Esophagus squamous epithelium (tissue), 5 donors: ENCODE data around the gene ASTN2. TPM values are rescaled to one million over a fixed set of nuclear protein-coding genes. Genes with fewer than 3 reads are reported as not detected.
A peak's percentile ranks its signal among the peaks of the same experiment; 100 is the strongest.

Source experiments
- DNase-seq: peaks from one replicate; lab custom pipeline; 2025; lab: John Stamatoyannopoulos, UW
- H3K27ac ChIP-seq, 4 donors: fragments of 200-600 bp; sonication (generic); one replicate each; pipeline ENCODE4 v1.5.1; 2016 to 2019; ENCODE audit warnings: mild to moderate bottlenecking in 1 of 4
- H3K27me3 ChIP-seq, 4 donors: fragments of 200-600 bp; sonication (generic); 1 replicate in 3 of 4; 2 replicates in 1 of 4; pipeline versions ENCODE4 v1.5.1 to v1.6.0; 2017 to 2021; ENCODE audit warnings: antibody characterized with exemption in 1 of 4
- H3K36me3 ChIP-seq, 3 donors: fragments of 200-600 bp; sonication (generic); one replicate each; pipeline ENCODE4 v1.5.1; 2016 to 2019
- H3K4me1 ChIP-seq, 3 donors: fragments of 200-600 bp; sonication (generic); one replicate each; pipeline ENCODE4 v1.5.1; 2017 to 2019
- H3K4me3 ChIP-seq, 4 donors: fragments of 200-600 bp; sonication (generic); 1 replicate in 3 of 4; 2 replicates in 1 of 4; pipeline ENCODE4 v1.5.1; 2016 to 2019; ENCODE audit warnings: mild to moderate bottlenecking in 2 of 4, moderate library complexity in 1 of 4
- H3K9me3 ChIP-seq, 3 donors: fragments of 200-600 bp; sonication (generic); one replicate each; pipeline ENCODE4 v1.5.1; 2016 to 2019
- POLR2A ChIP-seq, 4 donors: fragments of 450-650 bp; IDR thresholded peaks; one replicate each; pipeline ENCODE4 v1.6.1; 2017; ENCODE audit warnings: antibody characterized with exemption in 4 of 4, mild to moderate bottlenecking in 4 of 4, moderate library complexity in 3 of 4
- WGBS, 2 donors: methylation state at CpG; one replicate each; pipeline ENCODE4 v1.1.5; 2018; 5-methylcytosine and 5-hydroxymethylcytosine counted together
- intact Hi-C: fragments of 100-400 bp; cut with DNase I; formaldehyde crosslinking; loops from one replicate; pipeline ENCODE4 v1.15.0; 2022
- total RNA-seq, 4 donors: library from RNA; depleted of rRNA; stranded (reverse); fragments of >200 nt; gene quantifications; one replicate each; pipeline ENCODE4 v1.1.0, GENCODE V29; 2016
- TF ChIP-seq, protein P1 (sequence below), 6 experiments: fragments of 450-650 bp in 4 of 6; fragments of 200-600 bp in 2 of 6; sonication (generic) in 2 of 6; IDR thresholded peaks; one replicate each; pipeline ENCODE4 v1.5.1; 2016 to 2019; ENCODE audit warnings: antibody characterized with exemption in 6 of 6, mild to moderate bottlenecking in 4 of 6, moderate library complexity in 4 of 6
- donor health status: DM: yes; HTN: yes; CAD: no.

Gene ASTN2
- total RNA-seq, 4 donors from 2014 or later = 0.13 to 1.9 (median 0.27) TPM; not detected in 1

DNA sequence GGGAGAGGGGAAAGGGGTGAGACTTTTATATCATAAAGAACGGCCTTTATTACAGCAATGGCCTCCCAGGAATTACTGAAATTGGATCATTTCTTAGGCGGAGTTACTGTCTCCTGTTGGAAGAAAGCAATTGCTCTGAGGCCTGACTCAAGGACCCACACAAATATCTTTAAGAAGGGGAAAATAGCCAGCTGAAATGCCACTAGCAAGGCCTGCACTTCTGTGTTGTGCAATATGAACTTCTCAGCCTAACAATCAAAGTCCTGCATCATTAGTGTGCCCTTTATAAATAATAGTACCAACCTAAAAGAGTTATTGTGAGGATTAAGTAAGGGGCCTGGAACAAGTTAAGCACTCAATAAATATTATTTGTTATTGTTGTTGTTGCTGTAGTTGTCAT, 757.9 kb downstream of the ASTN2 start:
- no peak for DNase-seq
- peak overlapping the region in 1 of 4 donors; percentile 45 for H3K27ac ChIP-seq
- 48 to 68% methylated on average over 2 of the region's 2 CpGs for WGBS, 2 donors
- H3K27me3 ChIP-seq = no peaks in the 10 kb centered on the region
- no peaks in the 10 kb centered on the region for H3K36me3 ChIP-seq
- TF ChIP-seq, protein P1, sequence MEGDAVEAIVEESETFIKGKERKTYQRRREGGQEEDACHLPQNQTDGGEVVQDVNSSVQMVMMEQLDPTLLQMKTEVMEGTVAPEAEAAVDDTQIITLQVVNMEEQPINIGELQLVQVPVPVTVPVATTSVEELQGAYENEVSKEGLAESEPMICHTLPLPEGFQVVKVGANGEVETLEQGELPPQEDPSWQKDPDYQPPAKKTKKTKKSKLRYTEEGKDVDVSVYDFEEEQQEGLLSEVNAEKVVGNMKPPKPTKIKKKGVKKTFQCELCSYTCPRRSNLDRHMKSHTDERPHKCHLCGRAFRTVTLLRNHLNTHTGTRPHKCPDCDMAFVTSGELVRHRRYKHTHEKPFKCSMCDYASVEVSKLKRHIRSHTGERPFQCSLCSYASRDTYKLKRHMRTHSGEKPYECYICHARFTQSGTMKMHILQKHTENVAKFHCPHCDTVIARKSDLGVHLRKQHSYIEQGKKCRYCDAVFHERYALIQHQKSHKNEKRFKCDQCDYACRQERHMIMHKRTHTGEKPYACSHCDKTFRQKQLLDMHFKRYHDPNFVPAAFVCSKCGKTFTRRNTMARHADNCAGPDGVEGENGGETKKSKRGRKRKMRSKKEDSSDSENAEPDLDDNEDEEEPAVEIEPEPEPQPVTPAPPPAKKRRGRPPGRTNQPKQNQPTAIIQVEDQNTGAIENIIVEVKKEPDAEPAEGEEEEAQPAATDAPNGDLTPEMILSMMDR (IDR thresholded peaks at IDR 0.05) = no peak
- no peak for TF ChIP-seq POLR2A (IDR thresholded peaks at IDR 0.05)
- peaks cover 0 to 42% (median 20%) of the 10 kb centered on the region in 3 donors for H3K4me1 ChIP-seq
- intact Hi-C loops = no loop called here
- H3K4me3 ChIP-seq = no peak overlapping the region
- H3K9me3 ChIP-seq = no peaks in the 10 kb centered on the region

DNA sequence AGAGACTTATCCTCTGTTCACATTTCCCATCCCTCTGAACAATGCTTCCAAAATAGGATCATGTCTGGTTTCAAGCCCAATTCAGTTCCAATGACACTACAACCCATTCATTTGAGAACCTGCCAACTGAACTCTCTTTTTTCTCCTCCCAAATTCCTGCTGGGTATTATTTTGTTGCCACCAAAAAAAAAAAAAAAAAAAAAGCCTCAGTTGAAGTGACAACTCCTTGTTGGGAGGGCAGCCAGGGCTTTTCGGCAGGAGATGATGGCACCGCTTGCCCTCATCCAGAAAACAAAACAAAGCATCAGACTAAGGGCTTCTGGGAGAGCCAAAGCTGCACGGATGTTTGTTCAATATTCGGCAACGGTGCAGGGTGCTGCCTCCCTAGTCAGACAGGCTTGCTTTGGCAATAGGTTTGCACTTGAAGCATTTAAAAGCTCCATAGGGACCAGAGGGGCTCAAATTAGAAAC, 758.3 kb downstream of the ASTN2 start:
- Histone ChIP-seq H3K4me3 (no peak overlapping the region), H3K36me3 (no peaks in the 10 kb centered on the region), H3K9me3 (no peaks in the 10 kb centered on the region), H3K27me3 (no peaks in the 10 kb centered on the region), H3K4me1 (peaks cover 0 to 41% (median 20%) of the 10 kb centered on the region in 3 donors), H3K27ac (peak overlapping the region in 1 of 4 donors; percentile 45)
- intact Hi-C loops = no loop called here
- no peak for DNase-seq
- TF ChIP-seq POLR2A (IDR thresholded peaks at IDR 0.05) = no peak
- TF ChIP-seq, protein P1 (IDR thresholded peaks at IDR 0.05) = no peak
- 40 to 53% methylated on average over 5 of the region's 5 CpGs for WGBS, 2 donors

DNA sequence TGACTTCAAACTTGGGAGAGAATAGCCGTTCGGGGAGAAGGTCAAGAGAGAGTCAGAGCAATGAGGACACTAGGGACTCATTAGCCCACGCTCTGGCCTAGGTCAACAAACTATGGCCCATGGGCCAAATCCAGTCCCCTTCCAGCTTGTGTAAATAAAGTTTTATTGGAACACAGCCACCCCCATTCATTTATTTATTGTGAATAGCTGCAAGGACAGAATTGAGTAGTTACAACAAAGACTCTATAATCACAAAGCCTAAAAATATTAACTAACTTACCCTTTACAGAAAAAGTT, 760.9 kb downstream of the ASTN2 start:
- H3K27me3 ChIP-seq = no peaks in the 10 kb centered on the region
- no peaks in the 10 kb centered on the region for H3K36me3 ChIP-seq
- WGBS, 2 donors = 33 to 36% methylated on average over 3 of the region's 3 CpGs
- no peak for DNase-seq
- H3K4me1 ChIP-seq = peaks cover 0 to 27% (median 17%) of the 10 kb centered on the region in 3 donors
- H3K27ac ChIP-seq = peak overlapping the region in 2 of 4 donors; percentile 10 to 34
- intact Hi-C loops = no loop called here
- no peaks in the 10 kb centered on the region for H3K9me3 ChIP-seq
- no peak overlapping the region for H3K4me3 ChIP-seq
- TF ChIP-seq POLR2A (IDR thresholded peaks at IDR 0.05) = no peak
- TF ChIP-seq, protein P1 (IDR thresholded peaks at IDR 0.05) = no peak

DNA sequence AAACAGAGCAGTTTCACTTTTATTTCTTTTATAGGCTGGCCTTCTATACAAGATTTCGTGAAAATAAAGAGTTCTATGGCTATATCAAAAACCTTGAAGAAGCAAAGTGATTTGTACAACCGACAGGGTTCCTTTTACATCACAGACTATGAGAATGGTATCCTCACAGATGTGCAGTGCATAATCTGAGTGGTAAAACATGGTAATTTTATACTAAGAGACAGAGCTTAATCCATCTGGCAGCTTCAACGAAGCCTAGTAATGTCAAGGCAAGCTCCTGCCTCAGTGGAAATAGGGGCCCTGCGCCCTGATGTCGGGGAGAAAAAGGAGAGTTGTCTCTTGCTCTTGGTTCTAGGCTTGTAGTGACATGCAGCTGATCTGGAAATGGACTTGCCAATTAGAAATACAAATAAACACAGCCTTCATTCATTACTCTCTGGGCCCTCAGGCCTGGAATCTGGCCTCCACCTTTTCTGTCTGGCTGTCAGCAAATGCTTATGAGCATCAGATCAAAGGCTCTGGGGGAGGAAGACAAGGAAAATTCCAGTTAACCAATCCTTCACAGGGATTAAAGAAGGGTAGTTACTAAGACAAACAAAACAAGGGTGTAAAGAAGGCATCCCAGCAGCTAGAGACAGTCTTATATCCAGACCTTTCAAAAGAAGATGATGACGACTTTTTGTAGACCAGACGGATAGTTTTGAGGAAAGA, 761.4 kb downstream of the ASTN2 start:
- Histone ChIP-seq H3K36me3 (no peaks in the 10 kb centered on the region), H3K9me3 (no peaks in the 10 kb centered on the region), H3K4me3 (no peak overlapping the region), H3K27ac (peak overlapping the region in 3 of 4 donors; percentile 10 to 34 (median 31)), H3K4me1 (peaks cover 0 to 27% (median 17%) of the 10 kb centered on the region in 3 donors), H3K27me3 (no peaks in the 10 kb centered on the region)
- intact Hi-C loops = no loop called here
- DNase-seq = no peak
- WGBS, 2 donors = 23 to 45% methylated on average over 7 of the region's 7 CpGs
- TF ChIP-seq POLR2A (IDR thresholded peaks at IDR 0.05) = no peak
- TF ChIP-seq, protein P1 (IDR thresholded peaks at IDR 0.05) = no peak

DNA sequence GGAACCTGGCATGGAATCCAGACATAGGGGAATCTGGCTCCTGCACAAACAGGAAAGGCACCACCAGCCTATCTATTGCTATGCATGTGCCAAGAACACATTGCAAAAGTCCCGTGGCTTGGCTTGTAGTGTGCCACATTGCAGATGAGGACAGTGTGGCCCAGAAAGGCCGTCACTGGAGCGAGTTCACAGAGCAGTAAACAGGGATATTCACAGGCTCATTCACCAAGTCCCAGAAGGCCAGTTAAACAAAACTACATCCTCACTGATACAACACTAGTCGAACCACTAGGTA, 767.4 kb downstream of the ASTN2 start:
- no peaks in the 10 kb centered on the region for H3K9me3 ChIP-seq
- H3K27me3 ChIP-seq = no peaks in the 10 kb centered on the region
- TF ChIP-seq POLR2A (IDR thresholded peaks at IDR 0.05) = no peak
- TF ChIP-seq, protein P1 (IDR thresholded peaks at IDR 0.05) = no peak
- no peaks in the 10 kb centered on the region for H3K36me3 ChIP-seq
- no peak overlapping the region for H3K27ac ChIP-seq
- intact Hi-C loops = no loop called here
- no peak overlapping the region for H3K4me3 ChIP-seq
- WGBS, 2 donors = 55 to 64% methylated on average over 2 to 3 of the region's 4 CpGs
- peaks cover 0 to 46% (median 7%) of the 10 kb centered on the region in 3 donors for H3K4me1 ChIP-seq
- DNase-seq = no peak
